ENCODE results near the gene B9D2.
A peak's percentile ranks its signal among the peaks of the same experiment; 100 is the strongest.
"Not testable (repeated sequence)": the region's sequence is repeated elsewhere in the genome, so short reads cannot be mapped to it uniquely, and the experiment has no call there.

The B9D2 gene, protein sequence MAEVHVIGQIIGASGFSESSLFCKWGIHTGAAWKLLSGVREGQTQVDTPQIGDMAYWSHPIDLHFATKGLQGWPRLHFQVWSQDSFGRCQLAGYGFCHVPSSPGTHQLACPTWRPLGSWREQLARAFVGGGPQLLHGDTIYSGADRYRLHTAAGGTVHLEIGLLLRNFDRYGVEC

DNA sequence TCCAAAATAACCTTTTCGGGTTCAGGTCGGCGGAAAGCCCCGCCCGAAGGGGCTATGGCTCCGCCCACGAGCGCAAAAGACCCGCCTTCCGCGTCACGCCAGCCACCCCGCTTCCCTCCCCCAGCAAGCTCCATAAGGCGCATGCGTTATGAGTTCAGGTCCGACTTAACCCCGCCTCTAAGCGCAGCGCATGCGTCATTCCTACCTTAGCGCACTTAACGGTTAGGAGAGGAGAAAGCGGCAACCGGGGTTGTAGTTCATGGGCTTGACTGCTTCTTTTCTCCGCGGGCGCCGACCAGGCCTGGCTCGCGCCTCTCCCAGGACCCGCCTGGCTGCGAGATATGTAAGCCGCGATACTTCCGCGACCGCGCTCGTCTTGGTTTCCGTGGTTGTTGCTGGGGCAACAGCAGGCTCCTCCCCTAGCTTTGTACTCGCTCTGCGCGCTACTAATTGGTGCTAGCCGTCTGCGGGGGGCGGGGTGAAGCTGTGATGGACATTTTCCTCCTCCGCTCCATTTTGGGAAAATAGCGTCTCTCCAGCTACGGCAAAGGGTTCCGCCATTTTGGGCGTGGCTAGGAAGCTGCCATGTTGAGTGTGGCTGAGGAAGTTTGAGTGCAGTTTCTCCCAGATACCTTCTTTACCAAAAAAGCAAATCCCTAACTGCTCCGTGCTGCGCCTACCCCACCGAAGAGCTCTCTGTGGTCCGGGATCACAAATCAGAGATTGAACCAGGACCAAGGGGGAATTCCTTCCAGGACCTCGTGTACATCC lies at the start of gene B9D2:
TSS of gene B9D2 (minus strand) at position 397 of the 771 bp plus-strand sequence. CDS start 630 bp downstream, outside the sequence.
- DNase-seq (ENCODE audit: low read depth, low spot score), result peak; percentile 95

DNA sequence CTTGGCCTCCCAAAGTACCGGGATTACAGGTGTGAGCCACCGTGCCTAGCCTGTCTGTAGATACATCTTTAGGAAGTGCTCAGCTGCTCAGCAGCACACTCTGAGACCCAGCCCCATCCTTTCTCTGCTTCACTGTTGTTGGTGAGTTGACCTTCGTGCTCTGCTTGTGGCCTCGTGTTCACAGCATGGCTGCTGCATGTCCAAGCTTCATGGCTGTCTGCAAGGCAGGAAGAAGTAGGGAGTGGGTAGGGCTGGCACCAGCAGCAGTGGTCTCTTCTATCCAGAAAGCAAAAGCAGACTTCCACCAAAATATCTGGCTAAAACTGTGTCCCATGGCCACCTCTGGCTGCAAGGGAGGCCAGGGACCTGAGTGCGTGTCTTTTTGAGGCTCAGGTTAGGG lies 49.0 kb upstream of the B9D2 start:
- DNase-seq (ENCODE audit: low read depth, low spot score), result no peak

DNA sequence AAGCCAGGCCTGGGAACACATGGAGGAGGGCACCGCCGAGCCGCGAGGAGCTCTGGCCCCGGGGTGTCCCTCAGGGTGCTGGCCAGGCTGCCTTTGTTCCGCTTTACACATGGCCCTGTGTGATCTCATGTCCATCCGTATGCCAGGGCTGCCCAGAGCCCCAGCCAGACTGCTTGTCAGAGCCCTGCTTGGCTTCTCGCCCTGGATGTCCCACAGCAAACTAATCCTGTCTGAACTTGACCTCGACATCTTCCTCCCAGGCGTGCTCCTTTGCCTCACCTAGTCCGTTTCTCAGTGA lies 48.0 kb upstream of the B9D2 start:
- no peak for DNase-seq (ENCODE audit: low read depth, low spot score)

DNA sequence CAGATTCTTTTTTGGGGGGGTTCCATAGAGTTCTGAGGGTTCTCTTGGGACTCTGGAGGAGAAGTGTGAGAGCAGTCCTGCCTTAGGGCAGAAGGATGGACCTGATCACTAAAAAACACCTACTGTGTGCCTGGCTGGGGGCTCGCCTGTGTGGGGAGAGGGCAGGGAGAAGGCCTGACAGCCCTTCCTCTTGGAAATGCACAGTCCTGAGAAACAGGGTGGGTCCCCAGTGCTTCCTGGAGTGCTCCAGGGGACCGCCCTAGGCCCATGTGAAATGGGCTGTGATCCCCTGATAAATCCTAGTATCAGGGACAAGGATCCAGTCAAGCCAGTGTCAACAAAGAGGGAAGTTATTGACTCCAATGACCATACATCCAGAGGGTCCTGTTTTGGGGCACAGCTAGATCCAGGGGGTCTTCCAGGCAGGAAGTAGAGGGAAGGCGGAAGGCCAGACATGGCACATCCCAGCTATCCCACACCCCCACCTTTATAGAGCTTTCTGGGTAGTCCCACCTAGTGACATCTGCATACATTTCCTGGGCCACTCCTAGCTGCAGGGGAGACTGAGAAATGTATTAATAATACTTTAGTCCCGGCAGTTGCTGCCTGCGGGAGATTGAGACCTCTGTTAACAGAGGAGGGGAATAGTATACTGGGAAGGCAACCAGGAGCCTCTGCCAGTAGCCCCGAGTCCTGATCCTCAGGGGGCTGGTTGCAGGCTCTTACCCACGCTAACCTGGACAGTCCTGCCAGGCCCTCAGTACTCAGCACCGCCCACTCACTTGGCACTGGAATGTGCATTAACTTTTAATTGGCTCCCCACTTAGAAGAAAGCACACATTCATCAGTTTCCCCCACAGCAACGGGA lies 47.4 kb upstream of the B9D2 start:
- DNase-seq (ENCODE audit: low read depth, low spot score), result no peak

DNA sequence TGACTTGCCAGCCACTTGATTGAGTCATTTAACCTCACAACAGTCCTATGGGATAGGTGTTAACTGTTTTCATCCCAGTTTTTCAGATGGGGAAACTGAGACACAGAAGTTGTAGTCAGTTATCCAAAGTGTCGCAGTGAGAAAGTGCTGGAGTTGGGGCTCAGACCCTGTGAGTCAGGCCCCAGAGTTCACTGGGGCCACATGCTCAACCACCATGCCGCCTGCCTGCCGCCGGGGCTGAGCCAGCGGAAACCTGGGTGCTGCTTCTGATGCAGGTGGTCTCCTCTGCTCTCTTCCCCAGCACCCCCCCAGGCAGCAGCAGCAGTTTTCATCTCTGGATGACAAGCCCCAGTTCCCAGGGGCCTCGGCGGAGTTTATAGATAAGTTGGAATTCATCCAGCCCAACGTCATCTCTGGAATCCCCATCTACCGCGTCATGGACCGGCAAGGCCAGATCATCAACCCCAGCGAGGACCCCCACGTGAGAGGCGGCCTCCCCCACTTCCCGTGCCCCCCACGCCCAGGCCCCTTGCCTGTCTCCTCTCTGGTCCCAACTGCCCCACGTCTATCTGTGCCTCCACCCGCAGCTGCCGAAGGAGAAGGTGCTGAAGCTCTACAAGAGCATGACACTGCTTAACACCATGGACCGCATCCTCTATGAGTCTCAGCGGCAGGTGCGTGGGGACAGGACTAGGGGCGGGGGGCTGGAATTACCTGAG lies 46.5 kb upstream of the B9D2 start:
- DNase-seq (ENCODE audit: low read depth, low spot score), result no peak

DNA sequence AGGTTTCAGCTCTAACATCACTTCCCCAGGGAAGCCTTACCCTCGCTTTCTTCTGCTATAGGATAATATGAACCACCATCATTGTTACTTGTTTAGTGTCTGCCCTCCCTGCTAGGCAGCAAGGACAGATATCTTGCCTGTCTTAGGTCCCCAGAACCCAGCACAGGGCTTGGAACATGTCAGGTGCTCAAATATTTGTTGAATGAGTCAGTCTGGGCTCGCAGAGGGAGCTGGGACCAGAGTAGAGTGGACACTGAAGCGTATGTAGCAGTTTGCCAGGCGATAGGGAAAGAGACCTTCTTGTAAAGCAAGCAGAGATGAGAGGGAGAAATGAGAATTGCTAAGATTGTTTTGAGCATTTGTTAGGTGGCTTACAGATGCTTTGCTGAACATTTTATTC lies 45.3 kb upstream of the B9D2 start:
- DNase-seq (ENCODE audit: low read depth, low spot score), result no peak

DNA sequence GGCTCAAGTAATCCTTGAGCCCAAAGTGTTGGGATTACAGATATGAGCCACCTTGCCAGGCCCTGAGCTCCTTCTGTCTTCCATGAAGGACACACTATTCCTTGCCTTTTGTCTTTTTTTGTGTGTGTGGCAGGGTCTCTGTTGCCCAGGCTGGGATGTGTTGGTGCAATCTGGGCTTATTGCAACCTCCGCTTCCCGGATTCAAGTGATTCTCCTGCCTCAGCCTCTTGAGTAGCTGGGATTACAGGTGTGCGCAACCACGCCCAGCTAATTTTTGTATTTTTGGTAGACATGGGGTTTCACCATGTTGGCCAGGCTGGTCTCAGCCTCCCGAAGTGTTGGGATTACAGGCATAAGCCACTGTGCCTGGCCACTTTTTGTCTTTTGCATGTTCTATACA lies 44.9 kb upstream of the B9D2 start:
- DNase-seq (ENCODE audit: low read depth, low spot score), result not testable (repeated sequence)

DNA sequence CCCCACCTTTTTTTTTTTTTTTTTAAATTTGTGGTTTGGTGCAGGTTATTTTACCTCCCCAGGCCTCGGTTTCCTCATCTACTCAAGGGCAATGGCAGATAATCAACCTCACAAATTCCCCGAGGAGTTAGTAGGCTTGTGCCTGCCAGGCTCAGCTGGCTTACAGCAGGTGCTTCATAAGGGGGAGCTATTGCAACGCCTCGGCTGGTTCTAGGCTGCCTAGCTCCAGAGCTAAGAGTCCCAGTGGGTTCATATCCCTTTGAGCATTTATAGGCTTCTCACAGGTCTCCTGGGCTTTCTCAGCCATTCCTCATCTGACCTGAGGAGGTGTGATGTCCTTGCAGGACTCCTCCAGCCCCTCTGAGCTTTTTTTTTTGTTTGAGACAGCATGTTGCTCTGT lies 44.3 kb upstream of the B9D2 start:
- DNase-seq (ENCODE audit: low read depth, low spot score), result no peak

DNA sequence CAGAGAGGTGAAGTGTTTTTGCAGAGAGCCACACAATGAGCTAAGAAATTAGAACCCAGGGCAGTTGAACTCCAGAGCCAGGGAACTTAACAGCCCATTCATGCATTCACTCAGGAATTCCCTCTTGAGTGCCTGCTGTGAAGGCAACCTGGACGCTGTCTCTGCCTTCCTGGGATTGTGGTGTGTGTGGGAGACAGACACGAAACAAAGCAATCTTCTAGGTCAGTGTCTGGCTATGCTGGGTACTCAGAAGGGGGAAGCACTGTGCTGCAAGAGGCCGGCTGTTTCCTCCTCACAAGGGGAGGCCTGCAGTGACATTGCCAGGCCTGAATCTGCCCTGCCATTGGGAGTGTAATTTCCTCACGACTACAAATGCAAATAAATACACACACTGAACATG lies 43.3 kb upstream of the B9D2 start:
- peak; percentile 64 for DNase-seq (ENCODE audit: low read depth, low spot score)

DNA sequence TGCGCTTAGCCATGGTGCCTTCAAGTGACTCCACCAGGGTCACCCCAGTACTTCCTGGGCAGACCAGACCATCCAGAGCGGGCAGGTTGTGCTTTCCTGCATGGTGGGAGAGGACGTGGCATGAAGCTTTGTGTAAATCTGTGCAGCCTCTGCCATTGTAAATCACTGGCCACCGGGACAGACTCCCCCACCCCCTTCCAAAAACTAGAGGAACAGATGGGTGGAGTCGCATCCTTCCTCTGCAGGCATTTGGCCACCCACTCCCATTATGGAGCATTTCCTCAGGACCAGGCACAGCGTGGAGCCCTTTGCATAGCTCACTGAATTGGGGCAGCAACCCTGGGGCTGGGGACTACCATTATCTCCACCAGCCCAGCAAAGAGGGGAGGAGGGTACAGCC lies 41.8 kb upstream of the B9D2 start:
- no peak for DNase-seq (ENCODE audit: low read depth, low spot score)

DNA sequence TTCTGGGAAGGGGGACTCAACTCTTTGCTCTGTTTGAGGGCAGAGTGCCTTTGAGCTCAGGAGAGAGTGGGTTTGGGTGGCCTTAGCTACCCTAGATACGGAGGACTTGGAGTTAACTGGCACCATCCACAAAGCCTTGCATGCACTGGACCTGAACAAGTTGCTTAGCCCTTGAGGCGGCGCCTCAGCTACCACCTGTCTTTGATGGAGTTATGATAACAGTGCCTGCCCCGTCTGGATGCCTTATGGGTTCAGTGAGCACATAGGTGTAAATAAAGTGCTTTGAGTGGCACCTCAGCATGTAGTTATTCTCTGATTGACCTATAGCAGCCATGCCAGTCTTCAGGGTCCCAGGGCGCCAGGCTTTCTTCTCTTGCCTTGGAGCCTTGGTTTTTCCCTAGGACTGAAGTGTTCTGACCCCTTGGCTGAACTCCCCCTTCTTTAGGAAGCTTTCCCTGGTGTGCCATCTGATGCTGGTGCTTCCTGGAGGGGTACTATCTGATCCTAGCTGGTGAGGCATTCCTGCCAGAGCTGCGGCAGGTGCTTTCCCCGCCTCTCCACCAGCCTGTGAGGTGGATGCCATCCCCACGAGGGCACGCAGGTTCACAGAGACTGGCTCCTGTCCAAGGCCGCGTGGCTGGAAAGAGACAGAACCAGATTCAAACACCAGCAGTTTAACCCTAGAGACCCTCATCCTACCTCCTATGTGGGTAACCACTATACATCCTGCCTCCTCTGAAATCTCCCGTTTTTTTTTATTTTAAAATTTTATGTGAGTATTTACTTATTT lies 39.4 kb upstream of the B9D2 start:
- no peak for DNase-seq (ENCODE audit: low read depth, low spot score)

DNA sequence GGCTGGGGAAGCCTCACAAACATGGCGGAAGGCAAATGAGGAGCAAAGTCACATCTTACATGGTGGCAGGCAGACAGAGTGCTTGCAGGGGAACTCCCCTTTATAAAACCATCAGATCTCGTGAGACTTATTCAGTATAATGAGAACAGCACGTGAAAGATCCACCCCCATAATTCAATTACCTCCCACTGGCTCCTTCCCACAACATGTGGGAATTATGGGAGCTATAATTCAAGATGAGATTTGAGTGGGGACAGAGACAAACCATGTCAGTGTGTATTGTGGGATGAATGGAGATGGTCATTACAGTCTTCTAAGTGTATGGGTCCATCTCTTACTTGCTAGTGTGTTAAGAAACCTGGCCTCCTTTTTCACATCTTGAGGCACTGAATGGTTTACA lies 38.1 kb upstream of the B9D2 start:
- no peak for DNase-seq (ENCODE audit: low read depth, low spot score)

DNA sequence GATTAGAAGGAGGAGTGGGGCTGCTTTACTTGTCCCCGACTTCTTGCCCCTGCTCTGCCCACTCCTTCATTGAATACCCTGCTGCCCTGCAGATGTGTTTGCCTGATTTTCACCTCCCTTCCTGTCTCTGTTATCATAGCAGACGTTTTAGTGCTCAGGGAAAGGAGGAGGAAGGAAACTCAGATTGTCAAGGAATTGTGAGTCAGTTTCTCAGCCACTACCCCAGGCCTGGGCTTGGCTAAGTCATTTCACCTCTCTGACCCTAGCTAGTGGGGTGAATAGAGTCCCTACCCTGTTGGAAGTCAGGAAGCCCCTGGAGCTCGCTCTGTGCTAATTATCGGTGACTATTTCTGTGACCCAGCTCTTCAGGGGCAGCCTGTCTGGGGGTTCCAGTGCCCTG lies 37.5 kb upstream of the B9D2 start:
- DNase-seq (ENCODE audit: low read depth, low spot score), result no peak

DNA sequence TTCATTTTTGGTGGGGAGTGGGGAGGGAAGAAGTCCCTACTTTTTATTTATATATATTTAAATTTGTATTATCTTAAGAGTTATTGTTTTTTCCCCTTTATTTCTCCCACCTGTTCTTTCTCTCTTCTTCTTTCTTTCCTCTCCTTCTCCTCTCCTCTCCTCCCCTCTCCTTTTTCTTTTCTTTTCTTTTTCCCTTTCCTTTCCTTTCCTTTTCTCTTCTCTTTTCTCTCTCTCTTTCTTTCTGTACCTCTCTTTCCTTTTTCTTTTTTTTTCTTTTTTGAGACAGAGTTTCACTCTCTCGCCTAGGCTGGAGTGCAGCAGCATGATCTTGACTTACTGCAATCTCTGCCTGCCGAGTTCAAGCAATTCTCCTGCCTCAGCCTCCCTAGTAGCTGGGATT lies 35.6 kb upstream of the B9D2 start:
- DNase-seq (ENCODE audit: low read depth, low spot score), result no peak

DNA sequence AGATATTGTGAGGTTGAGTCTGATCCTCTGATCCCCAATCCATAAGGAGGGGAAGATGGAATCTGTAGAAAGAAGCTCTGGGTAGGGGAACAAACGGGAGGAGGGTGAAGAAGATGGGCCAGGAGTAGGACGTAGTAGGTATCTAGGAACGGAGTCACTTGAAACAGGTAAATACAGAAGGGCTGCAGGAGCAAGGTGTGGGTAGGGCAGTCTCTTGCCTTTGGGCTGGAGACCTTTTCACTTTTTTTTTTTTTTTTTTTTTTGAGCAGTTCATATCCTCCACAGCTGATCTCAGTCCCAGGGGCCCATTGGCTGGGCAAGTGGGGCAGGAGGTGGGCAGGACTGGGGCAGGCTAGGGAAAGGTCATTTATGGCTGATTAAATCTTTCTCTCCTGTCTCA lies 35.1 kb upstream of the B9D2 start:
- DNase-seq (ENCODE audit: low read depth, low spot score), result no peak

DNA sequence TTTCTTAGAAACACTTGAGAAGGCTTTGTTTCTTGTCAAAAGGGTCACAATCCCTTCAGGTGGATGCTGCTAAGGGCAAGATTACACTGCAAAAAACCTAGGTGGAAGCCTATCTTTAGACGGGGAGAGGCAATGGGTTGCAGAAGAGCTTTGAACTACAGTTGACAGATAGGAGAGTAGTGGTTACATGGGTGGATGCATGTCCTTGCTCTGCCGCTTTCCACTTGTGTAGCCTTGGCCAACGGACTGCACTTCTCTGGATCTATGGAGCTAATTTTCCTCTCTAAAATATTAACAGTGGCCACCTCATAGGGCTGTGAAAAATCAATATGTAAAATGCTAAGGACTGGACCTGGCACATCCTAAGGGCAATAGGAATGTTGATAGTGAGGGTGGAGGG lies 34.6 kb upstream of the B9D2 start:
- DNase-seq (ENCODE audit: low read depth, low spot score), result no peak

DNA sequence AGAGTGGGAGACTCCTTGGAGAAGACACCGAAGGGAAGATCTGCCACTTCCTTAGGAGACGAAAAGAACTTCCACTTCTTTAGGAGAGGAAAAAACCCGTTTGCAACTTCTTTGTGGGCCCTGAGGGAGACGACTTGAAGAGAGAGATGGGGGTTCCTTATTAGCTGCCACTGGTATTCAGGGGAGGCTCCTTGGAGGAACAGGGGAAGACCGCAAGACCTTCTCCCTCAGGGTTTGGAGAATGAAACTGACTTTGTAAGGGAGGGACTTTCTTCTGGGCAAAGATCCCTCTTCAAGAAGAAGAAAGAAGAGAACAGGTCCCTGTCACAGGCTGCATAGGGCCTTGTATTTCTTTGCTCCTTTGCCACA lies 34.1 kb upstream of the B9D2 start:
- no peak for DNase-seq (ENCODE audit: low read depth, low spot score)

DNA sequence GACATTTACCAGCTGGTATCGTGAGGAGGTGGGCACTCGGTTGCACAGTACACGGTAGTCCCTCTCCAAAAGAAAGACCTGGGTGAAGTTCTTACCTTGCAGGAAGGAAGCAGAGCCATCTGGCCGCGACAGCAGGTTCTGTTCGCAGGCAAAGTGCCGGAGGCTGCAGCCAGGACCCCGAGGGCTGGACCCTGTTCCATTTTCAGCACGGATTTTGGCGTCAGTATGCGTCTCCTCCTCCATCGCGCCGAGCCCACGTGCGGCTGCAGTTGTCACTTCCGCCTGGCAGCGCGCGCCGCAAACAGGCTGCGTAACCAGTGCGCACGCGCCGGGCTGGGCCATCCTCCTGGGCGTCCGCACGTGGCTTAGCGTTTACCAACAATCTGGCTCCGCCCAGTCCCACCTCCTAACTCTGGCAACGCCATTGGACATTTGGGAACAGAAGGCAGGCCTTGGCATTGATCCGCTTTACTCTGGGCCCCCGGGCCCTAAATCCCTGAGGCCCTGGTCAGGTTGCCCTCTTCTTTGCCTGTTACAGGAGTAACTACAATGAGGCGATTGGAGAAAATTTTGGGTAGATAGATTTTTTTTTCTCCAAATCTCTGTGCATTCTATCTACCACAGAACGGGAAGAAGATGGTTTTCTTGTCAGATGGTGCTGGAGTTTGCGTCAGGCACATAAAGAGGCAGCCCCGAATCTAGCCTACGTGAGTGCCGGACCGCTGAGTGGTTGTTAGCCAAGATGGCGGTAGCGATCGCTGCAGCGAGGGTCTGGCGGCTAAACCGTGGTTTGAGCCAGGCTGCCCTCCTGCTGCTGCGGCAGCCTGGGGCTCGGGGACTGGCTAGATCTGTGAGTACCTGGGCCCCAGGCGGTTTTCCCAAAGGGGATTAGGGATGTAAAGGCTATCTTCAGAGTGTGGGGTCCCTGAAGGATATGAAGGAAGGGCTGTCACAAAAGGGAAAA lies 33.4 kb upstream of the B9D2 start, which contains the start of the genes BCKDHA and EXOSC5:
TSS of gene BCKDHA (plus strand) at position 733 of the 964 bp plus-strand sequence. CDS start at position 743, 10 bp downstream.
TSS of gene EXOSC5 (minus strand) at position 274 of the 964 bp plus-strand sequence. CDS start at position 243, 31 bp downstream.
- DNase-seq (ENCODE audit: low read depth, low spot score), result peak; percentile 99

DNA sequence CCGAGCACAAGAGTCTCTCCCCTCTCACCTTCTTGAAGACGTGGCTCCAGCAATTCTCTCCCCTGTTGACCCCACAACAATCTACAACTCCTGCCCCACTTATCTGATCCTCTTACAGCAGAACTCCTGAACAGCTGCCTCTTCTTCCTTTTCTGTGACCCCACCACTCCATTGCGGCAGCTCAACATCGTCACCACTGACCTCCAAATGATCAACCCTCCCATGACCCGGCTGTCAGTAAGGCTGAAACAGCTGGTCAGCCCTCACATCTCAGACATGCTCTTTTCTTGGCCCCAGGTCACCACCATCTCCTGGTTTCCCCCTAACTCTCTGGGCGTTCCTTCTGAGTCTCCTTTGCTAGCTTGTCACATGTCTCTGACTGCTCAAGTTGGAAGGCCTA lies 31.4 kb upstream of the B9D2 start:
- DNase-seq (ENCODE audit: low read depth, low spot score), result no peak

DNA sequence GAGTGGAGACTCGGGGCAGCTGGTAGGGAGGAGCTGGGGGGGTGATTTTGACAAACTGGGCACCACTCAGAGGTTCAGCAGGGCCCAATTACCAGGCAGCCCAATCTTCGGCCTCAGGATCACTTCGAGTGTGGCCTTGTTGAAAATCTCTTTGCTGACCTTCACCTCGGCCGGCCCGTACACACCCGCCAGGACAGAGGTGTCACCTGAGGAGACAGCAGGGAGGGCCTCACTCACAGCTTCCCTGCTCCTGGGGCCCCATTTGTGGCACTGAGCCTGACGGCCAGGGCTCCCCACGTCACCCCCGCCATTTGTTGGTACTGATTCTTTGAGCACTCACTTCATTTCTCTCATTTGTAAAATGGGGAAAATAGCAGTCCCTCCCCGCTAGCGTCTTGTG lies 28.8 kb upstream of the B9D2 start:
- no peak for DNase-seq (ENCODE audit: low read depth, low spot score)

All from iPS DF 19.7 (cell line).